Measurements from ENCODE around the gene ZFC3H1. TPM values are rescaled to one million over a fixed set of nuclear protein-coding genes. Genes with fewer than 3 reads are reported as not detected.
"Not testable (repeated sequence)": the region's sequence is repeated elsewhere in the genome, so short reads cannot be mapped to it uniquely, and the experiment has no call there.

Gene ZFC3H1
- total RNA-seq: 65.4 and 69.2 TPM in 2 replicates

GRCh38 chr12:71663561-71664410 lies at the start of gene ZFC3H1, which contains the start of gene THAP2:
ZFC3H1 (minus strand) TSS chr12:71663848; CDS start chr12:71663610, 238 bp downstream.
THAP2 (plus strand) TSS chr12:71664301; CDS start chr12:71664510, 209 bp downstream.
- intact Hi-C loops (cut with micrococcal nuclease): loop anchor here (1.0 to 5.0 kb wide), 9 partner anchors 9 to 1925 kb away; partner anchors contain the start of genes CNOT2, KCNMB4, RAB21 and RAB3IP

GRCh38 chr12:71710276-71711125 lies 46.9 kb upstream of the ZFC3H1 start:
- intact Hi-C loops (cut with micrococcal nuclease): no loop called here

- intact Hi-C loops (cut with micrococcal nuclease): no loop called here
Measured at GRCh38 chr12:71708658-71709057, 45.0 kb upstream of the ZFC3H1 start.

DNA sequence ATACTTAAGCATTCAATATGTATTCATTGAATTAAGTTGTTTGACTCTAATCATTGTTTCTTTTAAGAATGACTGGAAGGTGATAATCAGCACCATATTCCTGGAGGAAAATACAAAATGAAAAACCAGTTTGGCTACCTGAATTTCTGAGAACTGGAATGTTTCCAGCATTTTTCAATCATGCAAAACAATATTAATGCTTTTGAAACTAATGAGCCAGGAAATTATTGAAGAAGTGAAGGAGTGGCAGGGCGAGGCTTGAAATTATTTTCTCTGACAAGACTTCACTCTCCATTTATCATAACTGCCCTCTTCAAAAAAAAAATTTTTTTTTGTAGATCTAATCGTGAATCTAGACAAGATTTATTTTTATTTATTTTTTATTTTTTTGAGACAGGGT lies 41.3 kb upstream of the ZFC3H1 start:
- intact Hi-C loops (cut with micrococcal nuclease): no loop called here

DNA sequence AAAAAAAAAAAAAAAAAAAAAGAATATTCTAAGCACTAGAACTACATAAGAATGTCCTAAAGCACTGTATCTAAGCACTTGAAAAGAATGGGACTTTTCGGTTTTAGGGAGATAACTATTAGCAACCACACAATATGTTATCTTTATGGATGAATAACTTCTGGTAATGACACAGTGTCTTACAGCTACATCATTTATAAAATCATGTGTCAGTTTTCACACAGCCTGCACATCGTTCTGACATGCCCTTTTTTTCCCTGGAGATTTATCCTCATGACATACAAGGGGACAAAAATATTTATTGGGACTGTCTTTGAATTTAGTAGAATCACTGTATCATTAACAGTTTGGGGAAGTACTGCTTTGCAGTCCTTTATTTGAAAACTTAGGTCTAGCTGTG lies 39.6 kb upstream of the ZFC3H1 start:
- intact Hi-C loops (cut with micrococcal nuclease): no loop called here

DNA sequence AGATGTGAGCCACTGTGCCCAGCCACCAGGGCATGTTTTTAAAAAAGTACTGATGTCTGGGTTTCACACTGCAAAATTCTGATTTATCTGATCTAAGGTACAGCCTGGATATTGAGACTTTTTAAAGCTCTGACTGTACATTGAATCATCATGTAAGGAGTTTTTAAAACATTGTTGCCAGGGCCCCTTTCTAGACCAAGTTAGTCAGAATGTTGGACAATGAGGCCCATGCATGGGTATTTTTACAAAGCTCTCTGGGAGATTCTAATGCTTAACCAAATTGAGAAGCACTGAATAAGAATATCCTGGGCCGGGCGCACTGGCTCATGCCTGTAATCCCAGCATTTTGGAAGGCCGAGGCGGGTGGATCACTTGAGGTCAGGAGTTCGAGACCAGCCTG lies 38.9 kb upstream of the ZFC3H1 start:
- intact Hi-C loops (cut with micrococcal nuclease): no loop called here

- intact Hi-C loops (cut with micrococcal nuclease): not testable (repeated sequence)
Measured at GRCh38 chr12:71702181-71702580, 38.5 kb upstream of the ZFC3H1 start.

DNA sequence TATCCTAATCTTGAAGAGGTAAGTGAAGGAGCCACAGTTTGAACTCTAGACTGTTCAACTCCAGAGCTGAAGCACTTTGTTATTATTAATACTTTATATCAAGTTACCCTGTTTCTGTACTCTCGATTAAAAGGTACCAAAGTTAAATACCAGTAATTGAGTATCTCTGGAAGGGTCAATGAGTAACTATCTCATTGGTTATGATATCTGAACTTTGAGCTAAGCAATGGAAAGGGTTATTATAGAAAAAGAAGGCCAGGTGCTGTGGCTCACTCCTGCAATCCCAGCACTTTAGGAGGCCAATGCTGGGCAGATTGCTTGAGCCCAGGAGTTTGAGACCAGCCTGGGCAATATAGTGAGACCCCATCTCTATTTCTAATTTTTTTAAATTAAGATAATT lies 32.1 kb upstream of the ZFC3H1 start:
- intact Hi-C loops (cut with micrococcal nuclease): no loop called here

GRCh38 chr12:71694099-71694820 lies 30.6 kb upstream of the ZFC3H1 start:
- intact Hi-C loops (cut with micrococcal nuclease): no loop called here

- intact Hi-C loops (cut with micrococcal nuclease): not testable (repeated sequence)
Measured at GRCh38 chr12:71693651-71694050, 30.0 kb upstream of the ZFC3H1 start.

GRCh38 chr12:71693126-71693525 lies 29.5 kb upstream of the ZFC3H1 start:
- intact Hi-C loops (cut with micrococcal nuclease): no loop called here

GRCh38 chr12:71691504-71692129 lies 28.0 kb upstream of the ZFC3H1 start:
- intact Hi-C loops (cut with micrococcal nuclease): no loop called here

- intact Hi-C loops (cut with micrococcal nuclease): loop anchor here (5.0 kb wide), 1 partner anchor 1447 kb away; the partner anchor contains the start of gene CNOT2
Measured at GRCh38 chr12:71688961-71689570, 25.4 kb upstream of the ZFC3H1 start.

- intact Hi-C loops (cut with micrococcal nuclease): loop anchor here (2.0 to 5.0 kb wide), 4 partner anchors 50 to 1445 kb away; partner anchors contain the start of genes CNOT2 and TPH2
Measured at GRCh38 chr12:71687172-71687571, 23.5 kb upstream of the ZFC3H1 start.

GRCh38 chr12:71686658-71687025 lies 23.0 kb upstream of the ZFC3H1 start:
- intact Hi-C loops (cut with micrococcal nuclease): loop anchor here (1.0 to 5.0 kb wide), 7 partner anchors 22 to 1444 kb away; partner anchors contain the start of genes CNOT2, RAB21, TBC1D15 and THAP2

DNA sequence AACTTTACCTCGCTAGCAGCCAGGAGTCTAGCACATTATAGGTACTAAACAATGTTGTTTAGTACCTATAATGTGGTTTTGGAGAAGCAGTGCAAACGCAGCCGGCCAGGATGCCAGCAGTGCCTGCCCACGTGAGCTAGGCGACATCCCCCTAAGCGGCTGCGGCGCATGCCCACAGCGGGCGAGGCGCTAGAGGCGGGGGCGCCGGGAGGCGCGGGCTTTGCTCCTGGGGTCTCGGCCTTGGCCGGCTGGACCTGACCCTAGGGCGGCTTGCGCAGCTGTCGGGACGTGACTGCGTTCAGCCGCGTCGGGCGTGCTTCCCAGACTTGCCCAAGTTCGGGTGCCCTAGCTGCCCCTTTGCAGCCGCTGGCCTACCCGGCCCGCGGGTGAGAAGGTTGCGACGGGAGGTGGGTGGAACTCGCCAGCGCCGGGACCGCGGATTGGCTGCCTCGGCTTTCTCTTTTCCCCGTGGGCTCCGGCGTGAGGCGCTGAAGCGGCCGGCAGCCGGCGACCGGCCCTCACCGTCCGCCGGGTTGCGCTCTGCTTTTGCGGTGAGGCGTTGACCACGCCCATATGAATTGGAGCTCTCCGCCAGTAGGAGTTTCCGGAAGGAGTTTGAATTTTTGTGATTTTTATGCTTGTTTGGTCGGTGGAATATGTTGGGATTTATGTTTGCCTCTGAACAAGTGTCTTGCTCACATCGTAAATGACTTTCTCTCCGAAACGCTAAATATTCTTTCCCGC lies 22.4 kb upstream of the ZFC3H1 start, which contains the start of gene TMEM19:
Gene TMEM19, plus strand, starts transcription at position 169 of the 744 bp plus-strand sequence. CDS start 599 bp downstream, outside the sequence.
- intact Hi-C loops (cut with micrococcal nuclease): loop anchor here (1.0 to 5.0 kb wide), 7 partner anchors 22 to 1444 kb away; partner anchors contain the start of genes CNOT2, RAB21, TBC1D15 and THAP2

DNA sequence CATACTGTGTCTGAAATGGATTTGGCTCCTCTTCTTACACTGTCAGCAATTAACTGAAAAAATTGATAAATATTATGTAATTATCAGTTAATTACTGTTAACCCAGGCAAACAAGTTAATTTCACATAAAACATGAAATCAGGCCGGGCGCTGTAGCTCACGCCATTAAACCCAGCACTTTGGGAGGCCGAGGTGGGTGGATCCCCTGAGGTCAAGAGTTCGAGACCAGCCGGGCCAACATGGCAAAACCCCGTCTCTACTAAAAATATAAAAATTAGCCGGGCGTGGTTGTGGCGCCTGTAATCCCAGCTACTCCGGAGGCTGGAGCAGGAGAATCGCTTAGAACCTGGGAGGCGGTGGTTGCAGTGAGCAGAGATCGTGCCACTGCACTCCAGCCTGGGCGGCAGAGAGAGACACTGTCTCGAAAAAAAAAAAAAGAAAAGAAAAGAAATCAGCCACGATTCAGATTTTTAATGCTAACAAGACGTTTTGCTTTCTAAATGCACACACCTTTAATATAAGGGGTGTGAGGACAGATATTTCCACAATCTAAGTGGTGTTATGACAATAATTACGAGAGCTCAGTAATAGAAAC lies 21.8 kb upstream of the ZFC3H1 start:
- intact Hi-C loops (cut with micrococcal nuclease): loop anchor here (5.0 kb wide), 1 partner anchor 1443 kb away; the partner anchor contains the start of gene CNOT2

DNA sequence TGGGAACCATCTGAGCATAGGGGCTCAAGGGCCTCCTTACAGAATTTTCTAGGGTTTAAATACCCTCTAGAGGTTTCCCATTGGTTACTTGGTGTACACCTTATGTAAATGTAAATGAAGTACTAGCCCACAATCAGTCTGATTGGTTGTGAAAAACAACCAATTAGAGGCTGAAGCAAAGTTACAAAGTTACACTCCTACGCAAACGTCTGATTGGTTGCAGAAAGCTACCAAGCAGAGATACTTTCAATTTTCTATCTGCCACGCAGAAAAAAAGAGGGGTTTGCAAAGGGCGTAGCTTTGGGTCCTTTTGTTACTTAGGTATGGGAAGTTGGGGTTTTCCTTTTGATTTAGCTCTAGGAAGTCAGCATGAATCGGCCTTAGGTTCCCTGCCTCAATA lies 20.4 kb upstream of the ZFC3H1 start:
- intact Hi-C loops (cut with micrococcal nuclease): no loop called here

- intact Hi-C loops (cut with micrococcal nuclease): no loop called here
Measured at GRCh38 chr12:71683633-71684032, 20.0 kb upstream of the ZFC3H1 start.

Data from T-helper 1 cell treated with Interleukin-12 subunit alpha and Interleukin-12 subunit beta and Interleukin-4 antibody, amounts not matched to agents 30 ng/mL and 1 ng/mL, for 36 hours (primary cell).